Osteocyte (in vitro differentiated cells): Measurements from ENCODE around the gene HPS1. TPM values are rescaled to one million over a fixed set of nuclear protein-coding genes. Genes with fewer than 3 reads are reported as not detected.

Experiments
- DNase-seq: peaks from one replicate; pipeline ENCODE4 v3.0.0; 2021; ENCODE audit warnings: mixed read lengths; ENCODE audit not compliant: unreplicated experiment; ENCODE audit errors: extremely low spot score
- H3K27ac Mint-ChIP-seq: one replicate; pipeline ENCODE4 v1.8.0; 2021; ENCODE audit warnings: mild to moderate bottlenecking, mixed read lengths; ENCODE audit not compliant: unreplicated experiment
- H3K27me3 Mint-ChIP-seq: one replicate; pipeline ENCODE4 v1.8.0; 2021; ENCODE audit warnings: mixed read lengths; ENCODE audit not compliant: unreplicated experiment
- H3K36me3 Mint-ChIP-seq: one replicate; pipeline ENCODE4 v1.8.0; 2021; ENCODE audit warnings: mixed read lengths; ENCODE audit not compliant: unreplicated experiment
- H3K4me1 Mint-ChIP-seq: one replicate; pipeline ENCODE4 v1.8.0; 2021; ENCODE audit warnings: mixed read lengths; ENCODE audit not compliant: unreplicated experiment
- H3K4me3 Mint-ChIP-seq: one replicate; pipeline ENCODE4 v1.8.0; 2021; ENCODE audit warnings: mild to moderate bottlenecking, moderate library complexity, mixed read lengths; ENCODE audit not compliant: unreplicated experiment
- H3K9me3 Mint-ChIP-seq: one replicate; pipeline ENCODE4 v1.8.0; 2021; ENCODE audit warnings: mixed read lengths; ENCODE audit not compliant: unreplicated experiment
- CTCF ChIP-seq: fragments of 200-600 bp; sonication (generic); IDR thresholded peaks from 2 replicates; pipeline ENCODE4 v1.5.0; 2021; ENCODE audit warnings: antibody characterized with exemption, mild to moderate bottlenecking, moderate library complexity
- total RNA-seq: library from RNA; stranded (reverse); gene quantifications from 2 replicates; pipeline ENCODE4 v1.2.1, GENCODE V29; 2021

HPS1 gene
- total RNA-seq, 1 donor from 2014 or later: 67.1 TPM

- no peak overlapping the region for H3K27ac Mint-ChIP-seq
- peaks cover 15% of the 10 kb centered on the region for H3K4me1 Mint-ChIP-seq
- H3K4me3 Mint-ChIP-seq: no peak overlapping the region
- H3K9me3 Mint-ChIP-seq: no peaks in the 10 kb centered on the region
- TF ChIP-seq CTCF: no peak
- no peak for DNase-seq
- no peaks in the 10 kb centered on the region for H3K27me3 Mint-ChIP-seq
- H3K36me3 Mint-ChIP-seq: no peaks in the 10 kb centered on the region
Observed at GRCh38 chr10:98410135-98410743, 36.5 kb downstream of the HPS1 start.

GRCh38 chr10:98408799-98409198 lies 37.9 kb downstream of the HPS1 start:
- H3K9me3 Mint-ChIP-seq: no peaks in the 10 kb centered on the region
- H3K4me3 Mint-ChIP-seq: no peak overlapping the region
- no peak for DNase-seq
- peaks cover 17% of the 10 kb centered on the region for H3K4me1 Mint-ChIP-seq
- no peak for TF ChIP-seq CTCF
- no peaks in the 10 kb centered on the region for H3K36me3 Mint-ChIP-seq
- no peak overlapping the region for H3K27ac Mint-ChIP-seq
- no peaks in the 10 kb centered on the region for H3K27me3 Mint-ChIP-seq

GRCh38 chr10:98407744-98408241 lies 38.9 kb downstream of the HPS1 start:
- Mint-ChIP-seq H3K27me3 (no peaks in the 10 kb centered on the region), H3K4me1 (peaks cover 19% of the 10 kb centered on the region), H3K36me3 (no peaks in the 10 kb centered on the region), H3K9me3 (no peaks in the 10 kb centered on the region), H3K27ac (no peak overlapping the region), H3K4me3 (no peak overlapping the region)
- no peak for DNase-seq
- no peak for TF ChIP-seq CTCF

- H3K27me3 Mint-ChIP-seq: no peaks in the 10 kb centered on the region
- TF ChIP-seq CTCF: no peak
- no peaks in the 10 kb centered on the region for H3K9me3 Mint-ChIP-seq
- peaks cover 19% of the 10 kb centered on the region for H3K4me1 Mint-ChIP-seq
- H3K36me3 Mint-ChIP-seq: no peaks in the 10 kb centered on the region
- no peak for DNase-seq
- H3K4me3 Mint-ChIP-seq: no peak overlapping the region
- H3K27ac Mint-ChIP-seq: no peak overlapping the region
Observed at GRCh38 chr10:98407017-98407743, 39.6 kb downstream of the HPS1 start.

- Mint-ChIP-seq H3K9me3 (no peaks in the 10 kb centered on the region), H3K27me3 (no peaks in the 10 kb centered on the region), H3K4me3 (no peak overlapping the region), H3K27ac (no peak overlapping the region), H3K4me1 (peaks cover 15% of the 10 kb centered on the region), H3K36me3 (no peaks in the 10 kb centered on the region)
- DNase-seq: no peak
- TF ChIP-seq CTCF: no peak
Observed at GRCh38 chr10:98405422-98405821, 41.3 kb downstream of the HPS1 start.
